NB4 (cell line): ENCODE results near the gene IKZF3.

ENCODE experiments used
- CTCF ChIP-seq: IDR thresholded peaks from one replicate; pipeline ENCODE4 v1.5.1; 2012; ENCODE audit warnings: low read depth, low read length
- POLR2A ChIP-seq: IDR thresholded peaks from 2 replicates; pipeline ENCODE4 v1.6.1; 2011; ENCODE audit warnings: mild to moderate bottlenecking; ENCODE audit not compliant: insufficient read length; ENCODE audit errors: extremely low read depth

- TF ChIP-seq POLR2A (no peak), CTCF (no peak)
These were observed 149.9 kb downstream of the IKZF3 start for GRCh38 chr17:39714234-39714633.
